Epithelial cell of esophagus (primary cell): ENCODE measurements around the gene MGLL.

Experiments
- DNase-seq: peaks from one replicate; pipeline ENCODE4 v3.0.0; 2010; ENCODE audit warnings: low read depth
- H3K4me3 ChIP-seq: 2 replicates; pipeline ENCODE4 v1.5.1; 2011; ENCODE audit warnings: mild to moderate bottlenecking, low read length, control low read depth
- CTCF ChIP-seq: IDR thresholded peaks from 2 replicates; pipeline ENCODE4 v1.5.1; 2011; ENCODE audit warnings: low read depth, mild to moderate bottlenecking, low read length, control low read depth, inconsistent platforms; ENCODE audit not compliant: insufficient read depth; ENCODE audit errors: missing control alignments

MGLL gene

GRCh38 chr3:127688416-127689265, 133.7 kb downstream of the MGLL start:
- no peak for TF ChIP-seq CTCF
- no peak overlapping the region for H3K4me3 ChIP-seq
- no peak for DNase-seq

GRCh38 chr3:127688022-127688415, 134.3 kb downstream of the MGLL start:
- H3K4me3 ChIP-seq: no peak overlapping the region
- DNase-seq: no peak
- TF ChIP-seq CTCF: no peak

- no peak for TF ChIP-seq CTCF
- DNase-seq: no peak
- no peak overlapping the region for H3K4me3 ChIP-seq
Measured at GRCh38 chr3:127687228-127687737, 135.0 kb downstream of the MGLL start.

- TF ChIP-seq CTCF: no peak
- no peak for DNase-seq
- H3K4me3 ChIP-seq: no peak overlapping the region
Measured at GRCh38 chr3:127686512-127686894, 135.8 kb downstream of the MGLL start.

- H3K4me3 ChIP-seq: no peak overlapping the region
- no peak for TF ChIP-seq CTCF
- no peak for DNase-seq
Measured at GRCh38 chr3:127685708-127686511, 136.4 kb downstream of the MGLL start.

- no peak overlapping the region for H3K4me3 ChIP-seq
- TF ChIP-seq CTCF: no peak
- no peak for DNase-seq
Measured at GRCh38 chr3:127684871-127685707, 137.2 kb downstream of the MGLL start.
